ENCODE results near the gene ORMDL2.

- TF ChIP-seq POLR2A (IDR thresholded peaks at IDR 0.05) (no peak), CTCF (IDR thresholded peaks at IDR 0.05) (no peak)
Observed at GRCh38 chr12:55829967-55830600, 12.2 kb downstream of the ORMDL2 start.

Measured in thyroid gland (tissue), 4 donors.